Mononuclear cell (primary cell): ENCODE measurements around the gene STYK1. TPM values are rescaled to one million over a fixed set of nuclear protein-coding genes. Genes with fewer than 3 reads are reported as not detected.
"Not testable (repeated sequence)": the region's sequence is repeated elsewhere in the genome, so short reads cannot be mapped to it uniquely, and the experiment has no call there.

Source experiments
- H3K27me3 ChIP-seq: 2 replicates; pipeline ENCODE4 v1.6.0; 2011; ENCODE audit warnings: low read length, control low read depth; ENCODE audit not compliant: insufficient read depth
- H3K4me1 ChIP-seq: 2 replicates; pipeline ENCODE4 v1.5.1; 2011; ENCODE audit warnings: mild to moderate bottlenecking, low read length, control low read depth; ENCODE audit not compliant: insufficient read depth
- H3K4me3 ChIP-seq: 2 replicates; pipeline ENCODE4 v1.5.1; 2011; ENCODE audit warnings: mild to moderate bottlenecking, low read length, moderate library complexity
- H3K9me3 ChIP-seq: 2 replicates; pipeline ENCODE4 v1.5.1; 2011; ENCODE audit warnings: low read depth, mild to moderate bottlenecking, control low read depth, low read length
- total RNA-seq: library from RNA; depleted of rRNA; stranded (reverse); fragments of >200 nt; gene quantifications from one replicate; pipeline ENCODE4 v1.2.3, GENCODE V29; 2012

The STYK1 gene
- total RNA-seq, 1 donor = 0.10 TPM

DNA sequence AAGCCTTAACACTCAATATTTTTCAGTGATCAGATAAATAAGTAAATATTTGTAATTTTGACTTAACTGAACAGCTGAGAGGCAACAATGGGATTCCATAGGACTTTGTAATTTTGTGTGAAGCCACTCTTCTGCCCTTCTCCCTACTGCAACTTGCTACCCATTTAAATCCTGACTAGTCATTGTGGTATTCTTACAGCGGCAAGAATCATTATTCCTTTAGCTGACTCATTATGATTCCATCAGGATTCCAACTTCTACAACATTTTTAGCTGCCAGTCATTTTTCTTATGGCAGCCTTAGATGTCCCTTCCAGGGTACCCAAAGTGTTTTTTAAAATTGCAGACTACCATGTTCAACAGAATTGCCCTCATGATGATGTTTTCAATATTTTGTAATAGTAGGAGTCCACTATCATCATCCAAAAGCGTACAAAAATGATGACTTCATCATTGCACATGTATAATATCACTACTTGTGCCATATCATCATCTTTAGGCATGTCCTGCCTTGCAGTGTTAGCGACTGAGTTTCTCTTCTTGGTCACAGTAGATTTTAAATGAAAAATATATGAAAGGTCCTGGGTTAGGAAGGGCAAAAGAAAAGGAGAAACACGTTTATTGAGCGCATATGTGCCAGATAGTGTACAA, 55.4 kb downstream of the STYK1 start:
- H3K4me1 ChIP-seq = peaks cover 5% of the 10 kb centered on the region
- H3K27me3 ChIP-seq = no peaks in the 10 kb centered on the region
- no peak overlapping the region for H3K4me3 ChIP-seq
- no peaks in the 10 kb centered on the region for H3K9me3 ChIP-seq

GRCh38 chr12:10617863-10618262, 56.0 kb downstream of the STYK1 start:
- H3K27me3 ChIP-seq = no peaks in the 10 kb centered on the region
- peaks cover 7% of the 10 kb centered on the region for H3K4me1 ChIP-seq
- H3K4me3 ChIP-seq = no peak overlapping the region
- no peaks in the 10 kb centered on the region for H3K9me3 ChIP-seq

GRCh38 chr12:10615532-10615931, 58.3 kb downstream of the STYK1 start:
- H3K9me3 ChIP-seq = no peaks in the 10 kb centered on the region
- no peaks in the 10 kb centered on the region for H3K27me3 ChIP-seq
- peaks cover 20% of the 10 kb centered on the region for H3K4me1 ChIP-seq
- no peak overlapping the region for H3K4me3 ChIP-seq

GRCh38 chr12:10614056-10614370, 59.8 kb downstream of the STYK1 start:
- H3K9me3 ChIP-seq = no peaks in the 10 kb centered on the region
- H3K4me1 ChIP-seq = peaks cover 20% of the 10 kb centered on the region
- H3K4me3 ChIP-seq = peak overlapping the region; percentile 74

DNA sequence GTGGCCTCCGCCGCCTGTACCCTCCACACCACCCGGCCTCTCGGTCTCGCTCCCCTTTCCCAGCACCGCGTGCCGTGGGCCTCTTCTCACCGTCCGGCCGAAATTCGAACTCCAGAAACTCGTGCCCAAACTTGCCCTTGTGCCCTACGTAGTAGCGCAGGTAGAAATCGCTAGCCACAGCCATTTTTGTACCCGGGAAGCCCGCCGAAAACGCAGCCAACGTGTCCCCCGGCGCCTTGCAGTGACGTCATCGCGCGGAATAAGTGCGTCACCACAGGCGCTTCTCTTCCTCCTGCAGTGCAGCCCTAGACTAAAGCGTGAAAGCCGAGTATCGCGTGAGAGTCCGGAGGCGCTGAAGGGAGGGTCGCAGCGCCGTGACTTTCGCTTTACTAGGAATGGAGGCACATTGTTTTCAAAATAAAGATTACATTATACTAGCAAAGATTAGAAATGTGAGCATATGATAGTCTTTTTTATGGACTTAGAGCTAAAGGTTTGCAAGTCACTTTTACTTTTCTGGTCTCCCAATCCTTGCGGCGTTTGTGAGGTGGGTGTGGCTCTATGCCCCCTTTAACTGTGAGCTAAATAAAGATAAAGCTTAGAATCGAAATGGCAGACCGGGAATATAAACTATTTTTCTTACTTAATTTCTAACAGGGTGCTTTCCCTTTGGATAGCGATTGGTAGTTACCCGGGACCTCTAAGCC, 60.4 kb downstream of the STYK1 start, which contains the start of gene MAGOHB:
Gene MAGOHB, minus strand, starts transcription at position 261 of the 707 bp plus-strand sequence. Its CDS starts 77 bp downstream, at position 184.
- peak within 1 kb of the TSS; percentile 74 for H3K4me3 ChIP-seq
- H3K9me3 ChIP-seq = no peaks in the 10 kb centered on the region
- H3K27me3 ChIP-seq = no peaks in the 10 kb centered on the region
- peaks cover 20% of the 10 kb centered on the region for H3K4me1 ChIP-seq

More at GRCh38 chr12:10614056-10614370, 59.8 kb downstream of the STYK1 start:
- no peaks in the 10 kb centered on the region for H3K27me3 ChIP-seq

DNA sequence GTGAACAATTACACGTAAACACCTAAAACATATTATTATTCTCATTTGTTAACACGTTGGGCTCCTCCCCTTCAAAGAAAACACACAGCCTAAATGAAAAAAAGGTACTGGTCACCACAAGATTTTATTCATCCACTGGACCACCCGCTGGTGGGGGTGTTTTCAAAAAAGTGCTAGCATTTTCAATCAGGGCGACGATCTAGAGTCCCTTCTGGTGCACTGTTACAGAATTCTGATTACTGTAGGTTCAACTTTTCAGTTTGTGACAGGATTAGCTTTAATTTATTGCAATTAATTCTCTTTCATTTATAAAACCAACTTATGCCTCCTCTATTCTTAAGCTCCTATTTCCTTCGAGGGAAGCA, 60.9 kb downstream of the STYK1 start:
- Histone ChIP-seq H3K4me1 (peaks cover 20% of the 10 kb centered on the region), H3K4me3 (peak overlapping the region; percentile 74), H3K9me3 (no peaks in the 10 kb centered on the region), H3K27me3 (no peaks in the 10 kb centered on the region)

GRCh38 chr12:10612110-10612509, 61.7 kb downstream of the STYK1 start:
- peaks cover 20% of the 10 kb centered on the region for H3K4me1 ChIP-seq
- no peaks in the 10 kb centered on the region for H3K9me3 ChIP-seq
- H3K4me3 ChIP-seq = no peak overlapping the region
- H3K27me3 ChIP-seq = no peaks in the 10 kb centered on the region

DNA sequence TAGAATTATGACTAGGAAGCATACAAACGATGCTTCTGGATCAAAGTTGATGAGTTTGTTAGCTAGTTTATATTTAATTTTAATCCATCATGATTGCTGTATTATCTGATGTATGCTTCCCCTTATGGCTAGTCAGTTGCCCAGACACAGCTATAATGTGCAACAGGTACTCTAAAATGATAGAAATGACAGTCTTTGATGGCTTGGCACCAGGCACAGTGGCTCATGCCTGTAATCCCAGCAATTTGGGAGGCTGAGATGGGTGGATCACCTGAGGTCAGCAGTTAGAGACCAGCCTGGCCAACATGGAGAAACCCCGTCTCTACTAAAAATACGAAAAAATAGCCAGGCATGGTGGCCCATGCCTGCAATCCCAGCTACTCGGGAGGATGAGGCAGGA, 62.6 kb downstream of the STYK1 start:
- not testable (repeated sequence) for H3K27me3 ChIP-seq, H3K9me3 ChIP-seq, H3K4me3 ChIP-seq
- peaks cover 20% of the 10 kb centered on the region for H3K4me1 ChIP-seq

GRCh38 chr12:10610188-10610587, 63.7 kb downstream of the STYK1 start:
- Histone ChIP-seq H3K4me3 (no peak overlapping the region), H3K9me3 (no peaks in the 10 kb centered on the region), H3K27me3 (no peaks in the 10 kb centered on the region), H3K4me1 (peaks cover 20% of the 10 kb centered on the region)

DNA sequence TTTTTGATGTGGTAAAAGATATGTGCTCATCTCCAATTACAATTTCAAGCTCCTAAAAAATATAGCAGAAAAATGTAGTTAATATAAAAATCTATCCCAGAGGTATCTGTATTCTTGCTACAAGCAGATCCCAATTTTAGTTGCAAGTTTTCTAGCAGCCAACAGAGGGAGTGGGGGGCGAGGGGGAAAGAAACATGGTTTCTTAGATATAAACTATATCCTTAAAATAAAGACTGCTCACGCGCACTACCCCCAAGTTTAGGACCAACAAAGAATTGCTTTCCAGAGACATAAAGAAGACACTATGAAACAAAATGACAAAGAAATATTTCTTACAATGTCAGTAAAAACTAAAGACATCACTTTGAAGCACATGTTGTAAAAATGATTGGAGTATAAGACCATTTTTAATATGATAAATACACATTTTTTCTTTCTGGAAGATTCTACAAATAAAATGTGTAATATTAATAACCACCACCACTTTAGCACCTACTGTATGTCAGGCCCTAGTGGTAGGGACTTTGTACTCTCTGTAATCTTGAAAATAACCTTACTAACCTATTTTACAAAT, 65.9 kb downstream of the STYK1 start:
- Histone ChIP-seq H3K4me1 (peaks cover 14% of the 10 kb centered on the region), H3K27me3 (no peaks in the 10 kb centered on the region), H3K4me3 (no peak overlapping the region), H3K9me3 (no peaks in the 10 kb centered on the region)

DNA sequence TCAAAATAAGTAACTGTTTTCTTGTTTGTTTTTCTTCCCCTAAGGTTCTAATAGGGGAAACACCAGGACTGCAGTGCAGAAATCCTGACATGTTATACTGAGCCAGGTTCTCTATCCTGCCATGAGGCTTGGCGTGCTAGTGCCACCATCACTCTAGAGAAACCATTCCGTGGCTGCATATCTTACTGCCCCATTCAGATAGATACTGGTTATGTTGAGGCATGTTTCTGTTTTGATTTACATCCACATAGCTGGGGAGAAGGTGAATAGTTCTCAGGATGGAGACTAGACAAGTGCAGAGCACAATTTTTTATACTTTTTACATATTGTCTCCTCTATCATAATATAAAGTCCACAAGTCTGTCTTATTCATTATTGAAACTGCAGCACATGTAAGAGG, 72.0 kb downstream of the STYK1 start:
- H3K4me1 ChIP-seq = no peaks in the 10 kb centered on the region
- H3K9me3 ChIP-seq = no peaks in the 10 kb centered on the region
- H3K4me3 ChIP-seq = no peak overlapping the region
- no peaks in the 10 kb centered on the region for H3K27me3 ChIP-seq

DNA sequence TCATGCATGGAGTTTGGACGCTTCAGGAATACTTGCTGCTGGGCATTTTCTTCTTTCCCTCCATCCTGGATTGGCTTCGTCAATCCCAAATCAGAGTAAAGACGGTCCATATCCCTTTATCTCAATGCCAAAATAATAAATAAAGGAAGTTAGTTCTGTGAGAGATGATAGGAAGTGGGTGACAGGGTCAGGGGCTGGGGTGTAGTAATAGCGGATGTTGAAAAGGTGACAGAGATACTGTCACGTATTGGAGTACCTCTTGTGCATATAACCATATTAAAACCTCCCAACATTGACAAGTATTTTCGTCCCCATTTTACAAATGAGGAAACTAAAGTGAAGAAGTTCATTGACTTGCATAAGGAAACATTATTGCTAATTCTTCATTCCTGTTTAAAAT, 72.9 kb downstream of the STYK1 start:
- no peak overlapping the region for H3K4me3 ChIP-seq
- H3K27me3 ChIP-seq = no peaks in the 10 kb centered on the region
- no peaks in the 10 kb centered on the region for H3K9me3 ChIP-seq
- H3K4me1 ChIP-seq = no peaks in the 10 kb centered on the region

- Histone ChIP-seq H3K9me3 (no peaks in the 10 kb centered on the region), H3K4me1 (no peaks in the 10 kb centered on the region), H3K27me3 (no peaks in the 10 kb centered on the region), H3K4me3 (no peak overlapping the region)
Observed at GRCh38 chr12:10595881-10596280, 78.0 kb downstream of the STYK1 start.

DNA sequence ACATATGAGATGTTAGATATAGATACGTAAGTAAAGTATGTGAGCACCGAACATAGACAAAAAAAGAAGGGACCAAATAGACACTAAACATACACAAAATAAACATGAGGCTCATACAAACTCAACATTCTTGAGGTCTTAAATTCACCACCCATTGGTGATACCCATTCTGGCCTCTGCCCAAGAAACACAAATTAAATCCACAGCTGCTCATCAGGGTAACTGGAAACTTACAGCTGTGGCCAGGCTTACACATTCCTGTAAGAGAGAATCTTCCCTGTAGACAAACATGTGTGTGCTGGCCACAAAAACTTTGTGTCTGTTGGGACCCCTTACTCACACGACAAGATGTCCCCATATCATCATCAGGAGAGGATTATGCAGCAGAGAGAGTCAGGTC, 82.9 kb downstream of the STYK1 start:
- Histone ChIP-seq H3K4me1 (no peaks in the 10 kb centered on the region), H3K9me3 (no peaks in the 10 kb centered on the region), H3K27me3 (no peaks in the 10 kb centered on the region), H3K4me3 (no peak overlapping the region)

- Histone ChIP-seq H3K27me3 (no peaks in the 10 kb centered on the region), H3K9me3 (no peaks in the 10 kb centered on the region), H3K4me3 (no peak overlapping the region), H3K4me1 (no peaks in the 10 kb centered on the region)
Observed at GRCh38 chr12:10584415-10584814, 89.4 kb downstream of the STYK1 start.

DNA sequence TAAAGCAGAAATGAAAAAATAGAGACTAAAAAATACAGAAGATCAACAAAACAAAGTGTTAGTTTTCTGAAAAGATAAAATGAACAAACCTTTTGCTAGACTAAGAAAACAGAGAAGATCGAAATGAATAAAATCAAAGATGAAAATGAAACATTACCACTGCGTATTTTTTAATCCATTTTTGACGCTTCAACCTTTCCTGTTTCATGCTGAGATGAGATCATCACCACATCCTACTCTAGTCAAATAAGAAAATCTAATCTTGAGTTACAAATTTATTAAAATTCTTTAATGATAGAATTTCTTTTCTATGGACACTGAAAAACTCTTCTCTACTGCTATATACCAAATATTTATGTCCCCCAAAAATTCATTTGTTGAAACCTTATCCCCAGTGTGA, 91.1 kb downstream of the STYK1 start:
- no peaks in the 10 kb centered on the region for H3K9me3 ChIP-seq
- H3K4me1 ChIP-seq = no peaks in the 10 kb centered on the region
- H3K27me3 ChIP-seq = no peaks in the 10 kb centered on the region
- no peak overlapping the region for H3K4me3 ChIP-seq
